Activated naive CD4-positive, alpha-beta T cell treated with anti-CD3 and anti-CD28 coated beads, Interleukin-2, amount 10 ng/mL, durations not matched to agents 7 days and 5 days (primary cell): ENCODE measurements around the gene LTB4R.
A peak's percentile ranks its signal among the peaks of the same experiment; 100 is the strongest.

Source experiments
- CTCF ChIA-PET: fragments of 350-600 bp; sonication (Branson Sonifier 250); formaldehyde crosslinking; loops from one replicate; lab custom pipeline; 2021; ENCODE audit warnings: antibody characterized with exemption; lab: Charles Lee
- DNase-seq: peaks from one replicate; pipeline ENCODE4 v3.0.0-alpha.2; 2020
- H3K27ac Mint-ChIP-seq: one replicate; pipeline ENCODE4 v1.8.0; 2021; ENCODE audit warnings: mild to moderate bottlenecking, moderate library complexity, mixed read lengths
- H3K27me3 Mint-ChIP-seq: one replicate; pipeline ENCODE4 v1.8.0; 2021; ENCODE audit warnings: mild to moderate bottlenecking, mixed read lengths
- H3K36me3 Mint-ChIP-seq: one replicate; pipeline ENCODE4 v1.8.0; 2021; ENCODE audit warnings: mixed read lengths
- H3K4me1 Mint-ChIP-seq: one replicate; pipeline ENCODE4 v1.8.0; 2021; ENCODE audit warnings: mixed read lengths
- H3K4me3 Mint-ChIP-seq: one replicate; pipeline ENCODE4 v1.8.0; 2021; ENCODE audit warnings: mild to moderate bottlenecking, moderate library complexity, mixed read lengths
- H3K9me3 Mint-ChIP-seq: one replicate; pipeline ENCODE4 v1.8.0; 2021; ENCODE audit warnings: mixed read lengths

Gene LTB4R

GRCh38 chr14:24271134-24271833, 40.0 kb upstream of the LTB4R start, which contains the start of gene RABGGTA:
TSS of gene RABGGTA (minus strand) at chr14:24271597. CDS start at chr14:24271115, 482 bp downstream.
- Mint-ChIP-seq H3K4me3 (peak within 1 kb of the TSS; percentile 85), H3K36me3 (peaks cover 16% of the 10 kb centered on the region), H3K9me3 (no peaks in the 10 kb centered on the region), H3K27ac (peak within 1 kb of the TSS; percentile 97), H3K4me1 (peaks cover 54% of the 10 kb centered on the region), H3K27me3 (no peaks in the 10 kb centered on the region)
- DNase-seq, result peak; percentile 93
- CTCF ChIA-PET, result interaction anchor here (0.9 to 12.6 kb wide), 12 partner anchors 9 to 58 kb away, joined by 3 to 110 read pairs (median 6); partner anchors contain the start of genes CHMP4A, CIDEB, DHRS1 and LTB4R2

DNA sequence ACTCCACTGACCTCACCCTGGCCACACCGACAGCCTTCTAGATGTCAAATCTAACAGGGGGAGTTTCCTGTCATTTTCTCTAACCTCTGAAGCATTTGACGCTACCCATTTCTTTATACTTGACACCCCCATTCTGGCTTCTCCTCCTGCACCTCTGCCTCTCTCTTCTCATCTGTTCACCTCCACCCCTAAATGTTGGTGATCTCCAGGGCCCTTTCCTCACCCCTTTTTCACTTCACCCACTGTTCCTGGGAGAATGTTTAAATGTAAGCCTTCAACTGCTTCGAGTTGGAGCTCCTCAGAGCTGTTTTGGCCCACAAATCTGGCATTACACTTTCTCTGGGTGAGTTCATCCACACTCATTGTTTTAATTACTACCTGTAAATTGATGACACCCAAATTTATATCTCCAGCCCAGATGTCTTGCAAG, 39.5 kb upstream of the LTB4R start:
- Mint-ChIP-seq H3K4me1 (peaks cover 57% of the 10 kb centered on the region), H3K9me3 (no peaks in the 10 kb centered on the region), H3K27ac (peak overlapping the region; percentile 95), H3K4me3 (peak overlapping the region; percentile 85), H3K36me3 (peaks cover 12% of the 10 kb centered on the region), H3K27me3 (no peaks in the 10 kb centered on the region)
- DNase-seq, result no peak
- CTCF ChIA-PET, result interaction anchor here (0.7 to 12.6 kb wide), 11 partner anchors 9 to 59 kb away, joined by 3 to 110 read pairs (median 5); partner anchors contain the start of genes CHMP4A, CIDEB, DHRS1 and LTB4R2

DNA sequence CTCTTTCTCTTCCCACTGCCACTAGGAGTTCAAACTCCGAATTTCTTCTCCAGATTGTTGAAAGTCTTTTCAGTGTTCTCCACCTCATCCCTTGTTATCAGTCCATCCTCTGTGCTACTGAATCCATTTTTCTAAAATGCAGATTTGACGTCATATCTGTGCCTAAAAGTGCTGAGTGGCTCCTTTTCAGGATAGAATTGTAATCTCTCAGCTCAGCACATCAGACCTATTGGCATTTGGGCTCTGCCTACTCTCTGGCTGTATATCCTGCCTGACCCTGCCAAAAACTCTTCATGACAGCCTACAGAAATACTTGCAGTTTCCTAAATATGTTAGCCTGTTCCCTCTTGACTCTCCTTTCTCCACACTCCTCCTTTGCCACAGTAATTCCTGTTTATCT, 38.8 kb upstream of the LTB4R start:
- CTCF ChIA-PET, result interaction anchor here (0.7 to 12.6 kb wide), 9 partner anchors 8 to 59 kb away, joined by 3 to 110 read pairs (median 8); partner anchors contain the start of genes CHMP4A, CIDEB, DHRS1 and LTB4R2
- Mint-ChIP-seq H3K9me3 (no peaks in the 10 kb centered on the region), H3K27ac (peak overlapping the region; percentile 95), H3K4me3 (peak overlapping the region; percentile 31), H3K4me1 (peaks cover 60% of the 10 kb centered on the region), H3K36me3 (peaks cover 5% of the 10 kb centered on the region), H3K27me3 (no peaks in the 10 kb centered on the region)
- no peak for DNase-seq

DNA sequence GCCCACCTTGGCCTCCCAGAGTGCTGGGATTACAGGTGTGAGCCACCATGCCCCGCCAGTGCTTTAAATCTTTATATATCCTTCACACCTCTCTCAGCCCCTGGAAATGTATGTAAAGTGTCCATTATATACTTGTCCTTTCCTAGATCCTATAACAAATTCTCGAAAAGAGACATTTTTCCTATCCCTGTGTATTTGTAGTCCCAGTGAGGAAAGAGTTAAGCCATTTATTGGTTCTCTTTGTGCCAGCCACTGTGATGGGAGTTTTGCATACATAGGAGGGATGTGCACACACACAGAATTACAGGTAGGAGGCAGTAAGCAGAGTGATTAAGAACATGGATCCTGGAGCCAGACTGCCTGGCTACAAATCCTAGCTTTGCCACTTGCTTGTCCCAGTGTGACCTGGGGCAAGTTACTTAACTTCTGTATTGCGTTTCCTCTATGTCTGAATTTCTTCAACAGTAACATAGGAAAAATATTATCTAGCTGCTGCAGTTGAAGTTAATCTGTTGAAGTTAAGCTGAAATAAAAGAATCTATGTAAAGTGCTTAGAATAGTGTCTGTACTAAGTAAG, 37.8 kb upstream of the LTB4R start:
- Mint-ChIP-seq H3K9me3 (no peaks in the 10 kb centered on the region), H3K27me3 (no peaks in the 10 kb centered on the region), H3K4me1 (peaks cover 65% of the 10 kb centered on the region), H3K36me3 (peaks cover 5% of the 10 kb centered on the region), H3K4me3 (no peak overlapping the region), H3K27ac (peak overlapping the region; percentile 84)
- no peak for DNase-seq
- CTCF ChIA-PET, result interaction anchor here (0.7 to 12.6 kb wide), 15 partner anchors 16 to 158 kb away, joined by 3 to 110 read pairs (median 4); partner anchors contain the start of genes CIDEB, DHRS1, LTB4R2 and NOP9

DNA sequence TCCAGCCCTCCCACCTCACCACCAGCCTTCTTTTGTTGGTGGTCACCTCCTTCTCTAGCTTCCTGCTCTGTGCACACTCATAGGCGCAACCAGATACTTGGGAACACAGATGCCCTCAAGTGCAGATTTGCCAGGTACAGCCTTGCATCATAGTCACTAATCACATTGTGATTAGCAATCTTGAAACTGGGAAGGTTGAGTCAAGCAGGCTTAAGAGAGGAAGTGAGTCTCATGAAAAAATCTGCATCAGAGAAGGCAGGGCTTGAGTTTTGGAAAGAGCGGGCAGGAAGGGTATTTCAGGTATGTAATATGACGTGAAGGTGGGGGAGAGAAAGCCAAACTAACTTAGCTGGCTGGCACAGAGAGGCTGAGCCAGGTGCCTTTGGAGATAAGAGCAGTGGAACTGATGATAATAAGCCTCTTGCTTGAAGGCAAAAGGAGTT, 37.2 kb upstream of the LTB4R start:
- Mint-ChIP-seq H3K4me1 (peaks cover 70% of the 10 kb centered on the region), H3K36me3 (peaks cover 4% of the 10 kb centered on the region), H3K9me3 (no peaks in the 10 kb centered on the region), H3K4me3 (no peak overlapping the region), H3K27me3 (no peaks in the 10 kb centered on the region), H3K27ac (peak overlapping the region; percentile 84)
- CTCF ChIA-PET, result interaction anchor here (0.7 to 12.6 kb wide), 15 partner anchors 16 to 158 kb away, joined by 3 to 110 read pairs (median 4); partner anchors contain the start of genes CIDEB, DHRS1, LTB4R2 and MDP1
- DNase-seq, result peak; percentile 48

DNA sequence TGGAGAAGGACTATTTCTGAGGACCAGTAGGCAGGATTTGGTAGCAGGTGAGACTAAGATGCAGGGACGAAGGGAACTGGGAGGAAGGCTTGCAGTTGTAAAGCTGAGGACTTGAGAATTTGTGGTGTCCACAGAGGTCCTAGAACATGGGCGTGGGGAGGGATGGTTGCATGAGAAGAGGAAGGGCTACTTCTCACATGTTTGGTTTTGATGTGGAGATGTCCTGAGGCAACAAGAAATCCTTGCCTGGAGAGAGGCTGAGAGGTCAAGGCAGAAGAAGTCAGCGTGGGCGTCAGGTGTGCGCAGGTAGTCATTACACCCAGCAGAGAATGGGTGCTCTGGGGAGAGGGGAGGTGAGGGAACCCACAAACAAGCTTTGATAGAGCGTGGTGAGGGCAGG, 34.2 kb upstream of the LTB4R start:
- H3K9me3 Mint-ChIP-seq, result no peaks in the 10 kb centered on the region
- H3K36me3 Mint-ChIP-seq, result no peaks in the 10 kb centered on the region
- H3K4me1 Mint-ChIP-seq, result peaks cover 60% of the 10 kb centered on the region
- no peak overlapping the region for H3K27ac Mint-ChIP-seq
- H3K4me3 Mint-ChIP-seq, result no peak overlapping the region
- H3K27me3 Mint-ChIP-seq, result peaks cover 13% of the 10 kb centered on the region
- DNase-seq, result no peak
- CTCF ChIA-PET, result interaction anchor here (0.9 to 12.6 kb wide), 2 partner anchors 23 to 29 kb away, joined by 3 to 110 read pairs; partner anchors contain the start of genes DHRS1 and NOP9

DNA sequence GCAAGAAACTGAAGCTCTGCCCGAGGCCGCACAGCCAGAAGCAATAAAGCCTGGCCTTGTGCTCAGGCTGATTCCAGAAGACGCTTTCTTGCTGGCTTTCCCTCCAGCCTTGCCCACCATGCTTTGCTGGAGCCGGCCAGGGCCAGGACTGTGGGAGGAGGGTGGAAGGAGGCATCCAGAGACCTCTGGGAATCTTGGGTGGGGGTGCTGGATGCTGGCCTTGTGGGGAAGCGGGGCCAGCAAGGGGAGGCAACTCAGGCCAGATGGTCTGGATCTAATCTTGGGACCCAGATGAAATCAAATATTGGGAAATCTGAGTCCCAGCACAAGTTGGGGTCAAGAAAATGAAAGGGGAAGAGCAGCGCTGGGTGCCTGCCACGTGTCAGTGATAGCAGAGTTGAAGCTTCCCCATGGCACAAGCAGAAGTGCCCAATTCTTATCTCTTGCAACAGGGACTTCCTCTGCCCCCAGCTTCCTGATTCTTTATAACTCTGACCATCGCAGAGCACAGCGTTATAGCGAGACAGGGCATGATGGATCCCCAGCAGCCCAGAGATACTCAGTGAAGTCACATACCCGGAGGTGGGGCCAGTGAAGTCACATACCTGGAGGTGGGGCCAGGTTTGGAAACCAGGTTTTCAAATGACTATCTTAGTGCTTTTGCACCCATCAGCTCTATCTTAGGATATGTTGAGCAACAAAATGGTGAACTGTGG, 33.5 kb upstream of the LTB4R start:
- no peaks in the 10 kb centered on the region for H3K36me3 Mint-ChIP-seq
- H3K27me3 Mint-ChIP-seq, result peaks cover 13% of the 10 kb centered on the region
- peaks cover 53% of the 10 kb centered on the region for H3K4me1 Mint-ChIP-seq
- no peak for DNase-seq
- H3K27ac Mint-ChIP-seq, result no peak overlapping the region
- no peaks in the 10 kb centered on the region for H3K9me3 Mint-ChIP-seq
- CTCF ChIA-PET, result interaction anchor here (0.6 to 12.6 kb wide), 5 partner anchors 12 to 62 kb away, joined by 3 to 110 read pairs (median 3); partner anchors contain the start of genes CIDEB, DHRS1, MDP1 and NOP9
- H3K4me3 Mint-ChIP-seq, result no peak overlapping the region

- H3K4me3 Mint-ChIP-seq, result no peak overlapping the region
Measured at GRCh38 chr14:24278424-24278823, 32.9 kb upstream of the LTB4R start.

DNA sequence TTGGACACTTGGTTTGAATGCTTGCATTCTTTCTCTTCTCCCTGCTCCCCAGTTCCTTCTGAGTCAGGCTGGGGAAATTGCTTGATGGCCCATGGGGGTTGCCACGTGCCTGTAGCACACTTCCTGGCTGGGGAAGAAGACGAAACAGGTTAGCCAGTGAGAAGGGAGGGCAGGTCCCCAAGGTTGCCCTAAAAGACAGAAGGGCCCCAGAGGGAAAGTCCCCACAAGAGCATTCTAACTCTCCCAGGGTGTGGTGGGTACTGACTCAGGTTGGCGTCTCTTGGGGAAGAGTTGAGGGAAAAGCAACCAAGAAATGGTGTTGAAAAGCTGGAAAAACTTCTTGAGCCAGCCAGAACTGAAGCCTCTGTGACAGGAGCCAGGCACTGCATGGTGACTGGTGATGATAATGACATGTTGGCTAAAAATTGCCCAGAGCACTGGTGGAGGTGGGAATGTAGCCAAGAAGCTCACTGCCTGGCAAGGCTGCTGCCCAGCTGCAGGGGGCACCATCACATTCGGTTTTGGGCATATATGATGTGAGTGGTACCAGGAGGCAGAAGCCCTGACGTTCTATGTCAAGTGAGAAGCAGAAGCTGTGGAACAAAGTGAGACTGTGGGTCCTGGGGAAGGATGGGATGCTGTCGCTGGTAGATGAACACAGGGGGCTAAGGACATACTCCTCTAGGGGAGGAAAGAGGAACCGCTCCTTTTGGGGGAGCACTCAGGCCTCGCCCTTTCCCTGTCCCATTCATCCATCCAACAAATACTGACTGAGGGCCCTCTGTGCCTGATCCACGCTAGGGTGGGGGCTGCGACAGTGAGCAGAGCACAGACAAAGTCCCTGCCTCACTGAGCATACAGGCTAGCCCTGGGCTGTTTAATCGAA, 31.8 kb upstream of the LTB4R start:
- peaks cover 13% of the 10 kb centered on the region for H3K27me3 Mint-ChIP-seq
- H3K9me3 Mint-ChIP-seq, result no peaks in the 10 kb centered on the region
- peak; percentile 55 for DNase-seq
- peaks cover 37% of the 10 kb centered on the region for H3K4me1 Mint-ChIP-seq
- no peak overlapping the region for H3K27ac Mint-ChIP-seq
- H3K36me3 Mint-ChIP-seq, result no peaks in the 10 kb centered on the region
- no peak overlapping the region for H3K4me3 Mint-ChIP-seq
- CTCF ChIA-PET, result interaction anchor here (0.6 to 12.6 kb wide), 11 partner anchors 9 to 51 kb away, joined by 3 to 110 read pairs (median 4); partner anchors contain the start of genes CIDEB, DHRS1, LTB4R2 and NOP9

More at GRCh38 chr14:24278424-24278823, 32.9 kb upstream of the LTB4R start:
- H3K9me3 Mint-ChIP-seq, result no peaks in the 10 kb centered on the region
- CTCF ChIA-PET, result interaction anchor here (1.1 to 12.6 kb wide), 7 partner anchors 8 to 63 kb away, joined by 3 to 110 read pairs (median 11); partner anchors contain the start of genes CIDEB, DHRS1, MDP1 and NOP9
- H3K36me3 Mint-ChIP-seq, result no peaks in the 10 kb centered on the region
- peaks cover 13% of the 10 kb centered on the region for H3K27me3 Mint-ChIP-seq
- H3K27ac Mint-ChIP-seq, result no peak overlapping the region
- DNase-seq, result no peak
- H3K4me1 Mint-ChIP-seq, result peaks cover 48% of the 10 kb centered on the region

DNA sequence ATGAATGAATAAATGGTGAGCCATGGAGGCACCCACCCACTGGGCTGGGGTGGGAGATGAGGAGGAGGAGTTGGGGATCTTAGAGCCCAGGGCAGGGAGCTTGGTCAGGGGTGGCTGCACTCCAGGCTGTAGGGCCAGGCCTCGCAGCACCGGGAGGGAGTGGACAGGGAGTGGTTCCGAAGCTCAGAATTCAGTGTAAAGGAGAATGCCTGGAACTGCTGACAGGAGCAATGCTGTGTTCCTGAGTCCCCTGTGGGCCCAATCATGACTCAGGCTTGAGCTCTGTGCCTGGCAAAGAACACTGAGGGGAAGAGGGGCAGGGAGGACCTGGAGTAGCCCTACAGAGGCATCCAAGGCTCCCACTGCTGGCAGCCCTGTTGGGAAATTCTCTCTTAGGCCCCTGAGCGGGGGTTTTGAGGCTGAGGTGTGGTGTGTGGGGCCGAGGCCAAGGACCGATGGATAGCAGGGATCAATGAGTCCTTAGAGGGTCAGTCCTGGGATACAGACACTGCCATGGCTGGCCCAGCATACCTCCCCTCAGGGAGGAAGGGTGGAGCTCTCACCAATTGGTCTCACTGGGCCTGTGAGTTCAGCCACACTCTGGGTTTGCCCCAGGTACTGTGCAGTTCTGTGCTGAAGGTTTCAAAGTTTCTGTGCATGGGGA, 30.4 kb upstream of the LTB4R start:
- H3K36me3 Mint-ChIP-seq, result no peaks in the 10 kb centered on the region
- H3K4me3 Mint-ChIP-seq, result no peak overlapping the region
- H3K9me3 Mint-ChIP-seq, result no peaks in the 10 kb centered on the region
- H3K27ac Mint-ChIP-seq, result peak overlapping the region; percentile 39
- no peak for DNase-seq
- peaks cover 13% of the 10 kb centered on the region for H3K27me3 Mint-ChIP-seq
- CTCF ChIA-PET, result interaction anchor here (0.8 to 12.6 kb wide), 7 partner anchors 9 to 38 kb away, joined by 3 to 110 read pairs (median 16); partner anchors contain the start of genes CIDEB, DHRS1, NOP9 and RABGGTA
- H3K4me1 Mint-ChIP-seq, result peaks cover 31% of the 10 kb centered on the region

DNA sequence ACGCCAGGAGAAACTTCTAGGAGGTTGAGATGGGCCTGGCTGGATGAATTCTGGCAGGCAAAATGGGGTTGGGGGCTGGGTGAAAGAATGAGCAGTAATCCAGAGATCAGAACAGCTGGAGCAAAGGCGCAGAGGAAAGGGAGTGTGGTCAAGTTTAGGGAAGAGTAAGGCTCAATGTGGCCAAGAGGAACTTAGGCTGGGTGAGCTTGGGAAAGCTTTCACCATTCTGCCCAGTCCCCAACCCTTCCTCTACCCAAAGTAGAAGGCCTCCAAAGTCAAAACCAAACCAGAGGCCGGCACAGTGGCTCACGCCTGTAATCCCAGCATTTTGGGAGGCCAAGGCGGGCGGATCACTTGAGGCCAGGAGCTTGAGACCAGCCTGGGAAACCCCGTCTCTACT, 29.7 kb upstream of the LTB4R start:
- Mint-ChIP-seq H3K27me3 (peaks cover 13% of the 10 kb centered on the region), H3K4me1 (peaks cover 30% of the 10 kb centered on the region), H3K4me3 (no peak overlapping the region), H3K27ac (no peak overlapping the region), H3K36me3 (no peaks in the 10 kb centered on the region), H3K9me3 (no peaks in the 10 kb centered on the region)
- CTCF ChIA-PET, result interaction anchor here (0.8 to 4.4 kb wide), 4 partner anchors 9 to 27 kb away, joined by 3 to 19 read pairs (median 6); partner anchors contain the start of gene RABGGTA
- no peak for DNase-seq

DNA sequence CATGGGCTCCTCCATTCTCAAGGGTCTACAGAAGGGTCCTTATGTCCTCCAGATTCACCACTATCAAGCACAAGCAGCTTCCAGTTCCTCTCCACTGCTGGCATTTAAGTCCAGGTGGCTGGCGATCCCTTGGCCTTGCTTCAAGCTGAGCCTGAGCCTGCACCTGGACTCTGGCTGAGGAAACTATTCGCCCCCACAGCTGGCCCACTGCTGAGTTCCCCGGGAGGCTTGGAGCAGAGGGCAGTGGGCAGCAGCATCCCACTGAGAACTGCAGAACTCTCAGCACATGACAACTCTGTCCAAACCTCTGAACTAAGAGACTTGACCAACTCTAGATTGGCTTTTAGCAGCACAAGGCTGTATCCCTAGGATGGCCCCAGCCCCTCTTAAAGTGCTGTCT, 28.6 kb upstream of the LTB4R start:
- DNase-seq, result no peak
- no peaks in the 10 kb centered on the region for H3K36me3 Mint-ChIP-seq
- H3K4me1 Mint-ChIP-seq, result peaks cover 28% of the 10 kb centered on the region
- CTCF ChIA-PET, result interaction anchor here (1.1 to 4.4 kb wide), 5 partner anchors 8 to 39 kb away, joined by 3 to 19 read pairs (median 3); partner anchors contain the start of genes CIDEB and RABGGTA
- H3K27me3 Mint-ChIP-seq, result peaks cover 13% of the 10 kb centered on the region
- H3K9me3 Mint-ChIP-seq, result no peaks in the 10 kb centered on the region
- no peak overlapping the region for H3K4me3 Mint-ChIP-seq
- H3K27ac Mint-ChIP-seq, result no peak overlapping the region
